HuH-7 (cell line): ENCODE results near the gene MYH6.
"Not testable (repeated sequence)": the region's sequence is repeated elsewhere in the genome, so short reads cannot be mapped to it uniquely, and the experiment has no call there.

ENCODE experiments used
- DNase-seq: peaks from one replicate; pipeline ENCODE4 v3.0.0; 2011; ENCODE audit warnings: low spot score

Gene MYH6

GRCh38 chr14:23414254-23414653 lies 6.2 kb upstream of the MYH6 start:
- DNase-seq: no peak

- no peak for DNase-seq
Observed at GRCh38 chr14:23413681-23414080, 5.6 kb upstream of the MYH6 start.

DNA sequence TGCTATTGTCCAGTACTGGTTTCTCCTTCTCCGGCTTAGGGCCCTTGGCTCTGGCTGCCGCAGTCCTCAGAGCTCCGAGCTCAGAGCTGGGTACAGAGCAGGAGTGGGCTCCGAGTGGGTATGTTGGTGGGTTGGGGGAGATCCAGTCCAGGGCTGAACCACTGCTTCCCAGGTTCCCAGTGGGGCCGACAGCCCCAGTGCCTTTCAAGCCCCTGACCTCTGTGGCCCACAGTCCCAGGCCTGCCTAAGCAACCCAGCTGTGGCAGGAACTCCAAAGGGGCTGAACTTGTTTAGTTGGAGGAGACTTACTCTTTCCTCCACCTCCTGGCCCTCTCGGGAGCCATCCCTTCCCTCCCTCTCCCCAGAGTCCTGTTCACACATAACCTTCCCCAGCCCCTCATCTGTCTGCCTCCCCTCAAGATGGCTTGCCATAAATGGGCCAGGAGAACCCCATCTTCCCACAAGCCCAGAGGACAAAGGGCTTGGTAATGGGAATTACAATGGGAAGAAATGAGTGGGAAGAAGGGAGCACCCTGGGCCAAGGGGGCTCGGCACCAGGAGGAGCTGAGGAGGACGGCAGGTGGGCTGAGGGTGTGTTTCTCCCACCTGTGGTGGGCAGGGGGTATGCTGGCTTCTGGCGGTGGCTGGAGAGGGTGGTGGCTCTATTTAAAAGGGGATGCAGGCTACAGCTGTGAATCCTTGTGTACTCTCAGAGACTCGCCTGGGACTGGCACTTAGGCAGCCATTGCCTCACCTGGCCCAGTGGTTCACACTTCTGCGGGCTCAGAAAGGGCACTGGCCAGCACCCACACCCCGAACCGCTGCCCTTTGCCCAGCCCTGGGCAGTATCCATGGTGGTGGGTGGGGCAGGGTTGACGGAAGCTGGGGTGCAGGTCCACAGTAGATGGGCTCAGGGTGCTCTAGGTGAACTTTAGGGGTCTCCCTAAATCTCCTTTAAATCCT lies 3.8 kb upstream of the MYH6 start:
- DNase-seq: no peak

DNA sequence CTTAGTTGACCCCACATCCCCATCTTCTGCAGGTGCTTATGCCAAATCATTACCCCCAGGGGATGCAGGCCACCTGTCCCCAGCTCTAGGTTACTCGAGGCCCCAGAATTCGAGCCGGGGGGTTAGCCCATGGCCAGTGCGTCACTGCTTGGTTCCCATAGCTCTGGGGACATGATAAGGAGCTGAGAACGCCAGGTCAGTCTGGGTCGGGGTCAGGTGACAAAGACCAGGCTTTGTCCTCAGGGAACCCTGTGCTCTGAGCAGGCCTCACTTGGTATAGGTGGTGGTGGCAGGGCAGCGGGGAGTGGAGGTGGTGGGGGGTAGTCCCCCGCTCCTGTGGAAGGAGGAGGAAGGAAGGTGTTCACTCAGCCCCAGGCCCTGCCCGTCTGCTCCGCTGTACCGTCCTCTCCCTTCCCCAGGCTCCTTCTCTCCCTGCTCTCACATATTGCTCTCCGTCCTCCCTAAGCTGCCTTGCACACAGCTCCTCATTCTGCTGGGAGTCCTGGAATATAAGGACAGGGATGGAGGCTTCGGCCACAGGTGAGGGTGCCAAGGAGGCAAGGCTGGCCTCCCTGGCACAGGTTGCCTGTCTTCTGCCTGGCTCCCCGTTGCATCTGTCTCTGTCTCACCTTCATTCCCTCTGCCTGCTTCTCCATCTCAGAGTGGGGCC lies 2.0 kb upstream of the MYH6 start:
- no peak for DNase-seq

DNA sequence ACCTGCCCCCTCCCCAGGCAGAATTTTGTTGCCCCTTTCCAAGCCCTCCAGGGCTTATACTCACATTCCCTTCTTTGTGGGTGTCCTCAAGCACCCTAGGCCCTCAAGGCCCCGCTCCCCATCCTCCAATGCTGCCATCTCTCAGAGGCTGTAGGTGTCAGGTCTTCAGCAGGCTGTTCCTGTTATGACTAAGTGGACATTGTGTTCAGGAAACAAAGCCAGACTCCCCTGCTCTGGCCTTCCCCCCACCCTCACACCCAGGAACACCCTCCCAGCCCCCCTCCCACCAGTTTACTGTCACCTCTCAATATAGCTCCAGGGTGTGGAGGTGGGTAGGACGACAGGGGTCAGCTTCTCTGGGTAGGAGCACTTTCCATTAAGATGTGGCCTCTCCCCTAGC lies 1.4 kb upstream of the MYH6 start:
- DNase-seq: no peak

DNA sequence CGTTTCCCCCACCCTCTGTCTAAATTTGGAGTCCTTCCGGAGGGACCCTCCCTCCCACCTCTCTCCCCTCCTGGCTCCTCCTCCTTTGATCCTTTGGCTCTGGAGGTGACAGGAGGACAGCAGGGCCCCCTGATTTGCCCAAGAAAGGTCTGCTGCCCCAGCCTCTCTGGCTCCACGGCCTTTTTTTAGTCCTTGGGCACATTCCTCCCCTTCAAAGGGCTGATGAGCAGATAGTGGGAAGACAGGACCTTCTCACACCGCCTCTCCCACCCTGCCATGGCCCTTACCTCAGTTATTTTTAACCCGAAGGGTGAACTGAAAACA lies 196 bp upstream of the MYH6 start:
- no peak for DNase-seq

DNA sequence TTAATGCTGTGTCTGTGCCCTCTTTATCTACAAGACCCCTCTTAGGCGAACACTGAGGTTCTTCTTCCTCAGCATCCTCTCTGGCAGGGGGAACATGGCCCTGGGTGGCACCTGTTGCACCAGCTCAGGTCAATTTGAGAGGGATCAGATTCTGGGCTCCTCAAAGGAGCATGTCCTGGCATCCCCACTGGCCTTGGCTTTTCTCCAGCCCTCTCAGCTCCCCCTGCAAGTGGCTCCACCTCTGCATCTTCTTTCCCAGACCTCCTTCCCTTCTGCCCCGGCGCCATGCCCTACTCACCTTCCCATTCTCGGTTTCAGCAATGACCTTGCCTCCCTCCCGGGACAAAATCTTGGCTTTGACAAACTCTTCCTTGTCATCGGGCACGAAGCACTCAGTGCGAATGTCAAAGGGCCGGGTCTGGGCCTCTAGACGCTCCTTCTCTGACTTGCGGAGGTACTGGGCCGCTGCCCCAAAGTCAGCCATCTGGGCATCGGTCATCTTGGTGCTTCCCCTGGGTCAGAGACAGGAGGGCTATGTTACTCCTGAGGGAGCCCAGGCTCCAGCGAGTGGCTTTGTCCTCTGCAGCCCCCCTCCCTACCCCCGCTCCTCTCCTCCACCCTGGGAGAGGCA lies 1.2 kb downstream of the MYH6 start:
- DNase-seq: no peak

DNA sequence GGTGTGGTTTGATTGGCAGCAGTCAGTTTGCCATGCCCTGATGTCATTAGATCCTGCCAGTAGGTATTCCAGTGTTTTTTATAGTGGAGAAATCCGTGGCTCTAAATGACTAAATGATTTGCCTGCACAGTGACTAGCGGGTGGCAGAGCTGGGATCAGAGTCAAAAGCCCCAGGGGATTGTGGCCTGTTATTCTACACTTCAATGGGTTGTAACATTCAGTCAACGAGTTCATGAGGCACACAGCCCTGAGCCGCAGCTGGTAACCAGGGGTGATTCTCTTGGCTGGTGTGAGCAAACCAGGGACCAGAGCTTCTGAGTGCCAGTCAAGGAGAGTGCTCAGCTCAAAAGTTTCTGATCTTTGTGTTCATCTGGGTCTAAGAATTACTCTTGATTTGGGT lies 1.8 kb downstream of the MYH6 start:
- no peak for DNase-seq

DNA sequence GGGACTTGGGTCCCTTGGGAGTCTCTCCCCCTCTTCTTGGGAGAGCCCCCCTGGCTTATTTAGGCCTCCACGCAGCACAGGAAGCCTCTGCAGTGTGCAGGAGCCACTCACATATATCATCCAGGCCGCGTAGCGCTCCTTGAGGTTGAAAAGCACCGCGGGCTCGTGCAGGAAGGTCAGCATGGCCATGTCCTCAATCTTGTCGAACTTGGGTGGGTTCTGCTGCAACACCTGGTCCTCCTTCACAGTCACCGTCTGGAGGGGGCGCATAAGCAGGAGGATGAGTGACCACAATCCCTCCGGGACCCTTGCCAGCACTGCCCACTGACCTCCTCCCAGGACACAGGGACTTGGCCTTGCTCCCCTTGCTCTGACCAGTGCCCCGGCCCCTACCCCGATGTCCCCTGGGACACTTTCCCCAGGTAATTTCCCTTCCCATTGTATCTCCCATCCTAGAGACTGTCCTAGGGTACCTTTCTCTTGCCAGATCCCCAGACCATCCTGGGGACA lies 2.5 kb downstream of the MYH6 start:
- DNase-seq: no peak

GRCh38 chr14:23405096-23405495 lies 3.0 kb downstream of the MYH6 start:
- no peak for DNase-seq

- no peak for DNase-seq
Observed at GRCh38 chr14:23404331-23404900, 3.7 kb downstream of the MYH6 start.

DNA sequence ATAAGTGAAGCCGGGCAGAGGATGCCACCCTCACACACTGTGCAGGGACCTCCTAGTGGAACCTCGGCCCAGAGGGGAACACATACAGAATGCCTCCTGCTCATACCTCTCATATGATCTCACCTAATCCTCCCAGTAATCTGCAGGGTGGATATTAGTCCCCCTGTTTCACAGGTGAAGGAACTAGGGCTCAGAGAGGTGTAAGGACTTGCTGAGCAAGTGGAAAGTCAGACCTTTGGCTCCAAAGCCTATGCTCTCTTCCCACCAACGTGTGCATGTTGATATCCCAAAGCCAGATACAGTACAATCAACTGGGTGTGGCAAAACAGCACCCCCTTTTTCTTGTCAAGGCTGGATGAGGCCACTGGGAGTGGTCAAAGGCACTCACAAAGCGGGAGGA lies 4.2 kb downstream of the MYH6 start:
- no peak for DNase-seq

DNA sequence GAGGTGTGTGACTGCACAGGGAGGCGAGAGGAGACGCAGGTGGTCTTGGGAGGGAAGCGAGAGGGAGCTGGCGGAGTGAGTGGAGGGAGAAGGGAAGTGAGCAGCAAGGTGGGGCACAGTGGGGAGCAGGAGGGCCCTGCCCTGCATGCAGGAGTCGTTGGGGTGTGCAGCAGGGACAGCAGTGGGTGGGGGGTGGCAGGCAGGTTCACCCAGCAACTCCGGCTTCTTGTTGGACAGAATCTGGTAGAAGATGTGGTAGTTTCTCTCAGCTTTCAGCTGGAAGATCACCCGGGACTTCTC lies 5.0 kb downstream of the MYH6 start:
- DNase-seq: no peak

- DNase-seq: no peak
Observed at GRCh38 chr14:23402296-23403138, 5.6 kb downstream of the MYH6 start.

- DNase-seq: no peak
Observed at GRCh38 chr14:23401291-23401690, 6.8 kb downstream of the MYH6 start.

- not testable (repeated sequence) for DNase-seq
Observed at GRCh38 chr14:23400496-23401149, 7.5 kb downstream of the MYH6 start.

GRCh38 chr14:23399591-23399990 lies 8.5 kb downstream of the MYH6 start:
- DNase-seq: no peak

- DNase-seq: no peak
Observed at GRCh38 chr14:23399136-23399535, 8.9 kb downstream of the MYH6 start.

GRCh38 chr14:23398348-23398747 lies 9.7 kb downstream of the MYH6 start:
- DNase-seq: no peak

DNA sequence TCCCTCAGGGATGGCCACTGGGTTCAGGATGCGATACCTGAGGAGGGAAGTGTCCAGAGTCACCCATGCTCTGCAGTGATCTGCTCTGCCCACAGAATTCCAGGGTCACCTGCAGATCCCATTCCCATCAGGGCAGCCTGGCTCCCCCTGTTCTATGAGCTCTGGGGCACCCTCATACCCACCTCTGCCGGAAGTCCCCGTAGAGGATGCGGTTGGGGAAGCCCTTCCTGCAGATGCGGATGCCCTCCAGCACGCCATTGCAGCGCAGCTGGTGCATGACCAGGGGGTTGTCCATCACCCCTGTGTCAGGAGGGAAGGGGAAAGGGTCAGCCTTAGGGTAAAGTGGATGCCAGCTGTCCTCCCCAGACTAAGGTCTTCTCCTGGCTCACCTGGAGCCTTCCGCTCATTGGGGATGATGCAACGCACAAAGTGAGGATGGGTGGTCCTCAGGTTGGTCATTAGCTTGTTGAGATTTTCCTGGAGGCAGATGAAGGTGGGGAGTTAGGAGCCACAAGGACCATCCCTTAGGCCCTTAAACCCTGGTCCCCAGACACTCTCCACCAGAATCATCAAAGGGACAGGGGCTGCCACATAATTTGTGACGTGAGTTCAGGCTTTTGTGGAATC lies 11.2 kb downstream of the MYH6 start:
- no peak for DNase-seq

- DNase-seq: no peak
Observed at GRCh38 chr14:23396126-23396525, 11.9 kb downstream of the MYH6 start.
